Left renal cortex interstitium (tissue), 4 donors: ENCODE data around the gene OR13J1. TPM values are rescaled to one million over a fixed set of nuclear protein-coding genes. Genes with fewer than 3 reads are reported as not detected.

Experiments used
- DNase-seq, 4 donors: peaks; one replicate each; pipeline ENCODE4 v3.0.0-alpha.2; 2013; ENCODE audit warnings: low read depth in 4 of 4, low spot score in 2 of 4, missing footprints in 1 of 4
- polyA plus RNA-seq, 4 donors: library from polyadenylated mRNA; unstranded; fragments of 120-200 nt; gene quantifications; one replicate each; pipeline ENCODE4 v1.2.1, GENCODE V29; 2013; ENCODE audit not compliant: insufficient read length in 4 of 4

OR13J1 gene
- polyA plus RNA-seq, 4 donors, result not detected

- DNase-seq, result no peak
Observed at GRCh38 chr9:35861161-35861897, 8.9 kb downstream of the OR13J1 start.

DNA sequence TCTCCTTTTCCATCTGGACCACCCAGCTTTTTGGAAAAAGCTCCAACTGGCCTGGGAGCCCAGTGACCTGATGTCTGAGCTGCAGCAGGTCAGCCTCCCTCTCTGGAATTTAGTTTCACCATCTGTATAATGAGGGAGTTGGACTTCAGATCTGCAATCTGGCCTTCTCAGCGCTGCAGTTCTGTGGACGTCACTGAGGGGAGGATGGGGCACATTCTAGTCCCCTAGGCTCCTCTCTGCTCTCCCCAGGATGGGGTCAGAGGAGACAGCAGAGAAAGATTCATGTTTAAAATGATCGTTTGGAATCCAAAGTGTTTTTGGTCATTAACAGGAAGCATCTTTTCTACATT lies 10.2 kb downstream of the OR13J1 start:
- DNase-seq, result no peak

DNA sequence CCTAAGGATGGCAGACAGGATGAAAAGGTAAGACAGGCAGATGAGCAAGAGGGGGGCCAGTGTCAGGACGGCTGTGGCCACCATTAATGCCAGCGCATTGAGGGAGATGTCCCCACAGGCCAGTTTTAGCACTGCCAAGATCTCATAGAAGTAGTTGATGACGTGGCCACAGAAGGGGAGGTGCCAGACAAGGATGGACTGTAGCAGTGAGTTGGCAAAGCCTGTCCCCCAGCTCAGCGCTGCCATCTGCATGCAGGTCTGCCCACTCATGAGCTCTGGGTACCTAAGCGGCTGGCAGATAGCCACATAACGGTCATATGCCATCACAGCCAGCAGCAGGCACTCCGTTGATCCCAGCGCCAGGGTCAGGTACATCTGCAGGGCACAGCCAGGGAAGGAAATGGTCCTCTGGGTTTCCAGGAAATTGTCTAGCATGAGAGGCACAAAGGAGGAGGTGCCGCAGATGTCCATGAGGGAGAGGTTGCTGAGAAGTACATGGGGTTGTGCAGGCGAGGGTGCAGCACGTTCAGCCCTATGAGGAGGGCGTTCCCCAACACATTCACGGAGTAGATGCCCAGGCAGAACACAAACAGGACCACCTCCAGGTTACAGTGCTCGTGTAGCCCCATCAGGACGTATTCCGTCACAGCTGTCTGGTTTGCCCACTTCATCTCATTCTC lies 10.8 kb downstream of the OR13J1 start:
- DNase-seq, result no peak

- DNase-seq, result no peak
Observed at GRCh38 chr9:35858458-35858857, 11.7 kb downstream of the OR13J1 start.

GRCh38 chr9:35856882-35857281 lies 13.3 kb downstream of the OR13J1 start:
- DNase-seq, result no peak

- no peak for DNase-seq
Observed at GRCh38 chr9:35856206-35856605, 14.0 kb downstream of the OR13J1 start.

GRCh38 chr9:35854091-35854762 lies 16.0 kb downstream of the OR13J1 start:
- no peak for DNase-seq

- DNase-seq, result no peak
Observed at GRCh38 chr9:35852876-35853865, 17.0 kb downstream of the OR13J1 start.

- DNase-seq, result no peak
Observed at GRCh38 chr9:35852267-35852815, 17.9 kb downstream of the OR13J1 start.

DNA sequence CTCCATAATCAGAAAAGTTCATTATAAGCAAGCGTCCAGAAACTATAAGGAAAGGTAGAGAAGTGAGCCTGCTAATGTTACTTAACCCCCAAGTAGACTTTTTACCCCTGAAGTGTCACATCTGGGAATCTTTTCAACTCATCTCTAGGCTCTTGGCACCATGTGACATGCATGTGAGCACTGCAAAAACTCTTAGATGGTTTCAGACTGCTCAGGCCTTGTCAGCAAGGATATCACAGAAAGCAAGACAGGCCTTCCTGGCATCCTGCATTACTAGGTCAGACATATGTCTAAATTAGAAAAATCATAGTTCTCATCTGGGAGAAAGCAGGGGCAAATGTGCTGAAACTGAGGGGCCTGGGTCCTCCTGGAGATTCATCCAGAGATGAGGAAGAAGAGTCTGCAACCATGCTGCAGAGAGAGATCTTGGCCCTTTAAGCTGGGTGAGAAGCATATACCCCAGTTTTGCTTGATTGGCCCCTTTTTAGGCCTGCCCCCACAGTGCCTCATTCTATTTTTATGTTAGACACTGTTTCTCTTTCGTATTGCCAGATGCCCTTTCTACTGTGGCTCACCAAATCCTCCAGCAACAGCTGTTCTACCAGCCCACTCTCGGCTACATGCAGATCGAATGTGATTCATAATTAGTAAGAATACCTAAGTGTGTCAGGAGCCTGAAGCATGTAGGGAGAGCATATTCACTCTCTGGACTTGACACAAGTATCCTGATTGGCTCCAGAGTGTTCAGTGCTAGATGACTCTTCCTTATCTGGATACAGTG lies 22.2 kb downstream of the OR13J1 start:
- no peak for DNase-seq

- DNase-seq, result no peak
Observed at GRCh38 chr9:35845824-35846771, 24.1 kb downstream of the OR13J1 start.

DNA sequence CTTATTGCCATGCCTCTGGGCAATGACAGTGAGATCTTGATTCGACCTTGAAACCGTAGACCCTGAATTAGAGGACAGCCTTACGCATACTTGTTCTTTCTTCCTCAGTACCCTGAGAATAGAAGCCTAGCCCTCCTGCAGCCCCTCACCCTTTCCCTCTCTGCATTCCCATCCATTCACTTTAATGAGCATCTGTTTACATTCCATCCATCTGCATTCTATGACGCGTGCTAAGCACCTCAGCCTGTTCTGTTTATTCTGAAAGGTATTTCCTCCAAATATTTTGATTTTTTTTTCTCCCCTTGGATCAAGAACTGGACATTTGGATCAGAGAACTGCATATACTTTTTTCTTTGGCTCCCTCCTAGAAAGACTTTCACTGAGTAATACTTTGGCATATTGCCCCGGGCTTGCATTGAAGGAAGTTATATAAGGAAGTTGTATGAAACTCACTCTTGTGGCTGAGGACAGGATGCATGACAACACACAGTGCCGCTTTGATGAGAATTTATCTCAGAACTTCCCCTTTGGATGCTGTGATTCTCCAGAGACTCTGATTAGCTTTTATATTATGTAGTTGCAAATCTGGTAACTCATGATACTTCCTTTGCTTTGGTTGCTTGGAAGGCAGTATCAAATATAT lies 25.5 kb downstream of the OR13J1 start:
- peak in 1 of 4 donors; percentile 56 for DNase-seq

- DNase-seq, result no peak
Observed at GRCh38 chr9:35842795-35843194, 27.4 kb downstream of the OR13J1 start.

DNA sequence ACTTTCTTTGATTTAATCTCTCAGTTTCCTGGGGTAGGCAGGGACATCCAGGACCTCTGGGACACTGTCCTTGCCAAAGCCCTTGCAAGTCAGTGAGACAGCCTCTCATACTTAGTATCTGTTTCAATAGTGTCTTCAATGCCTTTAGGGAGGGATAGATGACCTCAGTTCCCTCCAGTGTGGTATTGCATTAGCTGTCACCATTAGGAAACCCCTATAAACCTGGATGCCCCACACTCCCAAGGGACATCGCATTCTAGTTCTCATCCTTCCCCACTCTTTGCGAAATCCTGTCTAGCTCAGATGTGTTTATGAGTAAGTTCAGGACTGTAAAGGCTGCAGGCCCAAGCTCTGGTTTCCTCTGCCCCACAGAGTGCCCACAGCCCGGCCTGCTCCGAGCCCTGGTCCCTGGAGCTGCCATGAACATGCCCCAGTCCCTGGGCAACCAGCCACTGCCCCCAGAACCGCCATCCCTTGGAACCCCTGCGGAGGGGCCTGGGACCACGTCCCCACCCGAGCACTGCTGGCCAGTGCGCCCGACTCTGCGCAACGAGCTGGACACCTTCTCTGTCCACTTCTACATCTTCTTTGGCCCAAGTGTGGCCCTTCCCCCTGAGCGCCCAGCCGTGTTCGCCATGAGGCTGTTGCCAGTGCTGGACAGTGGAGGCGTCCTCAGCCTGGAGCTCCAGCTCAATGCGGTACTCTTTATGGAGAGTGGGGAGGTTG lies 28.0 kb downstream of the OR13J1 start:
- no peak for DNase-seq

DNA sequence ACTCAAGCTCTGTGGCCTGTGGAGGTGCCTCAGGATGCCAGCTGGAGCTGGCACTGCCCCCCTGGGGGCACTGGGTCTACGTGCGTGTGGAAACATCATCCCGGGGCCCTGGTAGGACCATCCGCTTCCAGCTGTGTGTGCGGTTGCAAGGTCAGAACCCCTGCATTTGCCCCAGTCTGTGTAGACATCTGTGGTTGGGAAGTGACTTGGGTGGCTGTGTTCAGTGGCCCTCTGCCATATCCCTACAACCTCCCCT lies 28.6 kb downstream of the OR13J1 start:
- DNase-seq, result no peak

GRCh38 chr9:35840881-35841644 lies 29.1 kb downstream of the OR13J1 start:
- DNase-seq, result no peak

DNA sequence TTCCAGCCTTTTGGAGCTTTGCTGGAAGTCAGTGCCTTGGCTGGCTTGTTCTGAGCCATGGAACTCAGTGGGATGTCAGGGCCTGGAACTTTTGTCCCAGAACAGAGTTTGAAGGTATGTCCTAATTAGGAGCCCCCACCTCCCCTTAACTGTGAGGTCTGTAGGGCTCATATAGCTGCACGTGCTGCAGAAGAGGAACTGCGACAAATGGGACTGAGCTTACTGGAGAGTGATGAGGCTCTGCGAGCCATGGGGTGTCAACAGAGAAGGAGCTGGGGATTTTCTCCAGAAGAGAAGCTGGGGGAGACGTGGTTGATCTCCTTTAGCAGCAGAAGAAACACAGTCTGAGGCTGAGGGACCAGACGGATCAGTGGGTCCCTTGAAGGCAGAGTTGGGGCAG lies 30.3 kb downstream of the OR13J1 start:
- DNase-seq, result no peak
